SK-N-SH (cell line): Measurements from ENCODE around the gene VNN1.

Source experiments
- EP300 ChIP-seq, 2 experiments: IDR thresholded peaks; 2 replicates each; pipeline versions ENCODE4 v1.4.0 to v1.6.1; 2012; ENCODE audit warnings: borderline replicate concordance in 1 of 2, low read depth in 1 of 2, low read length in 1 of 2
- FOSL2 ChIP-seq: IDR thresholded peaks from 2 replicates; pipeline ENCODE4 v1.4.0; 2012; ENCODE audit warnings: low read depth, mild to moderate bottlenecking, moderate library complexity, borderline replicate concordance
- GATA2 ChIP-seq: sonication (generic); formaldehyde crosslinking; IDR thresholded peaks from 2 replicates; pipeline ENCODE4 v1.5.0; 2020; ENCODE audit warnings: mild to moderate bottlenecking, missing genetic modification reagents
- JUND ChIP-seq: IDR thresholded peaks from 2 replicates; pipeline ENCODE4 v1.4.0; 2012
- MXI1 ChIP-seq: IDR thresholded peaks from 2 replicates; pipeline ENCODE4 v1.6.1; 2012; ENCODE audit warnings: mild to moderate bottlenecking, low read depth, low read length, improper control_type of control experiment
- NFIC ChIP-seq: IDR thresholded peaks from 2 replicates; pipeline ENCODE4 v1.4.0; 2012; ENCODE audit warnings: borderline replicate concordance
- NRF1 ChIP-seq: IDR thresholded peaks from 2 replicates; pipeline ENCODE4 v1.6.1; 2012; ENCODE audit warnings: low read depth, mild to moderate bottlenecking, low read length
- RAD21 ChIP-seq: IDR thresholded peaks from 2 replicates; pipeline ENCODE4 v1.6.1; 2012; ENCODE audit warnings: mild to moderate bottlenecking, low read length
- SIN3A ChIP-seq: IDR thresholded peaks from 2 replicates; pipeline ENCODE4 v1.6.1; 2012; ENCODE audit warnings: low read depth, mild to moderate bottlenecking, low read length, moderate library complexity, borderline replicate concordance
- USF2 ChIP-seq: fragments of 150-350 bp; IDR thresholded peaks from 2 replicates; pipeline ENCODE4 v1.6.1; 2017; ENCODE audit warnings: antibody characterized with exemption, low read length, low read depth, borderline replicate concordance
- YY1 ChIP-seq: IDR thresholded peaks from 2 replicates; pipeline ENCODE4 v1.4.0; 2012; ENCODE audit warnings: low read depth, mild to moderate bottlenecking
- TF ChIP-seq, protein P1 (sequence below): fragments of 200-600 bp; sonication (generic); IDR thresholded peaks from 2 replicates; pipeline ENCODE4 v1.6.1; 2017; ENCODE audit warnings: antibody characterized with exemption, mild to moderate bottlenecking, moderate library complexity

DNA sequence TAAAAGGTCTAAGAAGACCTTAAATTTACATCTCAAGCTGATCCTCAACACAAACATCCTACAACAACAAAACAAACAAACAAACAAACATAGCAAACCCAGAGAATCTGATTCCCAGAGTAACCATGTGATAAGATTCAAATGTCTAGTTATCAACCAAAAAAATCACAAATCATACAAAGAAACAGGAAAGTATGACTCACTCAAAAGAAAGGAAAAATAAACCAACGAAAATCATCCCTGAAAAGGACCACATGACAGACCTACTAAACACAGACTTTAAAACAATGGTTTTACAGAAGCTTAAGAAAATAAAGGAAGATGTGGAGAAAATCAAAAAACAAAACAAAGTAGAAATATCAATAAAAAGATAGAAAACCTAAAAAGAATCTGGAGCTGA, 18.1 kb downstream of the VNN1 start:
- TF ChIP-seq, protein P1, sequence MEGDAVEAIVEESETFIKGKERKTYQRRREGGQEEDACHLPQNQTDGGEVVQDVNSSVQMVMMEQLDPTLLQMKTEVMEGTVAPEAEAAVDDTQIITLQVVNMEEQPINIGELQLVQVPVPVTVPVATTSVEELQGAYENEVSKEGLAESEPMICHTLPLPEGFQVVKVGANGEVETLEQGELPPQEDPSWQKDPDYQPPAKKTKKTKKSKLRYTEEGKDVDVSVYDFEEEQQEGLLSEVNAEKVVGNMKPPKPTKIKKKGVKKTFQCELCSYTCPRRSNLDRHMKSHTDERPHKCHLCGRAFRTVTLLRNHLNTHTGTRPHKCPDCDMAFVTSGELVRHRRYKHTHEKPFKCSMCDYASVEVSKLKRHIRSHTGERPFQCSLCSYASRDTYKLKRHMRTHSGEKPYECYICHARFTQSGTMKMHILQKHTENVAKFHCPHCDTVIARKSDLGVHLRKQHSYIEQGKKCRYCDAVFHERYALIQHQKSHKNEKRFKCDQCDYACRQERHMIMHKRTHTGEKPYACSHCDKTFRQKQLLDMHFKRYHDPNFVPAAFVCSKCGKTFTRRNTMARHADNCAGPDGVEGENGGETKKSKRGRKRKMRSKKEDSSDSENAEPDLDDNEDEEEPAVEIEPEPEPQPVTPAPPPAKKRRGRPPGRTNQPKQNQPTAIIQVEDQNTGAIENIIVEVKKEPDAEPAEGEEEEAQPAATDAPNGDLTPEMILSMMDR = no peak
- no peak for TF ChIP-seq NFIC
- TF ChIP-seq JUND = no peak
- no peak for TF ChIP-seq MXI1
- TF ChIP-seq RAD21 = no peak
- no peak for TF ChIP-seq GATA2 (CRISPR knock-in tag)
- TF ChIP-seq SIN3A = no peak
- TF ChIP-seq YY1 = no peak
- TF ChIP-seq USF2 = no peak
- no peak for TF ChIP-seq NRF1
- TF ChIP-seq FOSL2 = no peak
- TF ChIP-seq EP300 (IDR thresholded peaks at IDR 0.05; ENCODE audit: borderline replicate concordance in 1 of 2, low read depth in 1 of 2, low read length in 1 of 2) = no peak
